Cerebellar cortex (tissue), 1 donor: ENCODE measurements around the gene UNC13B.
"Not testable (repeated sequence)": the region's sequence is repeated elsewhere in the genome, so short reads cannot be mapped to it uniquely, and the experiment has no call there.

Experiments
- DNase-seq: peaks from one replicate; pipeline ENCODE4 v3.0.0-alpha.2; 2015; ENCODE audit warnings: low spot score

The UNC13B gene

GRCh38 chr9:35380039-35380438, 218.2 kb downstream of the UNC13B start:
- DNase-seq, result no peak

- no peak for DNase-seq
Observed at GRCh38 chr9:35380619-35381018, 218.8 kb downstream of the UNC13B start.

GRCh38 chr9:35385042-35385441, 223.2 kb downstream of the UNC13B start:
- DNase-seq, result peak; percentile 22

GRCh38 chr9:35395076-35395705, 233.4 kb downstream of the UNC13B start:
- DNase-seq, result no peak

GRCh38 chr9:35395706-35396101, 233.9 kb downstream of the UNC13B start:
- DNase-seq, result no peak

GRCh38 chr9:35396560-35397215, 234.9 kb downstream of the UNC13B start:
- DNase-seq, result no peak

- DNase-seq, result no peak
Observed at GRCh38 chr9:35397216-35397698, 235.4 kb downstream of the UNC13B start.

GRCh38 chr9:35397923-35398322, 236.1 kb downstream of the UNC13B start:
- DNase-seq, result no peak

GRCh38 chr9:35398651-35399335, 237.0 kb downstream of the UNC13B start:
- no peak for DNase-seq

- no peak for DNase-seq
Observed at GRCh38 chr9:35404865-35405264, 243.1 kb downstream of the UNC13B start.

GRCh38 chr9:35406183-35406959, 244.6 kb downstream of the UNC13B start:
- no peak for DNase-seq

GRCh38 chr9:35407846-35408245, 246.0 kb downstream of the UNC13B start:
- DNase-seq, result no peak

- not testable (repeated sequence) for DNase-seq
Observed at GRCh38 chr9:35409434-35409833, 247.6 kb downstream of the UNC13B start.

GRCh38 chr9:35414889-35415288, 253.1 kb downstream of the UNC13B start:
- DNase-seq, result no peak

- DNase-seq, result peak; percentile 7
Observed at GRCh38 chr9:35415402-35416097, 253.7 kb downstream of the UNC13B start.

GRCh38 chr9:35416098-35416427, 254.3 kb downstream of the UNC13B start:
- no peak for DNase-seq

- no peak for DNase-seq
Observed at GRCh38 chr9:35422346-35422745, 260.5 kb downstream of the UNC13B start.

GRCh38 chr9:35422753-35423152, 260.9 kb downstream of the UNC13B start:
- no peak for DNase-seq

- no peak for DNase-seq
Observed at GRCh38 chr9:35423499-35423898, 261.7 kb downstream of the UNC13B start.

- no peak for DNase-seq
Observed at GRCh38 chr9:35424356-35425352, 262.8 kb downstream of the UNC13B start.

GRCh38 chr9:35426627-35427026, 264.8 kb downstream of the UNC13B start:
- no peak for DNase-seq
